ENCODE data around the gene FAAH2. TPM values are rescaled to one million over a fixed set of nuclear protein-coding genes. Genes with fewer than 3 reads are reported as not detected.

FAAH2 gene
- total RNA-seq, 1 experiment from 2014 or later = 7.8 TPM

GRCh38 chrX:57417827-57418226 is 131.3 kb downstream of the FAAH2 start:
- Mint-ChIP-seq H3K27ac (ENCODE audit: unreplicated experiment) (no peak overlapping the region), H3K27me3 (ENCODE audit: insufficient read depth, unreplicated experiment) (no peaks in the 10 kb centered on the region), H3K36me3 (ENCODE audit: insufficient read depth, unreplicated experiment) (no peaks in the 10 kb centered on the region), H3K4me3 (ENCODE audit: unreplicated experiment) (no peak overlapping the region), H3K4me1 (ENCODE audit: low read depth, unreplicated experiment) (no peaks in the 10 kb centered on the region), H3K9me3 (ENCODE audit: unreplicated experiment) (no peaks in the 10 kb centered on the region)
- ChIA-PET POLR2A (no interaction called here), CTCF (no interaction called here)
- intact Hi-C loops (cut with micrococcal nuclease; ENCODE audit: unreplicated experiment) = no loop called here
- Histone ChIP-seq H3K4me1 (no peaks in the 10 kb centered on the region), H3K9me3 (no peaks in the 10 kb centered on the region), H3K27me3 (replicated peaks; ENCODE audit: control insufficient read depth, insufficient read depth, low read length) (no peaks in the 10 kb centered on the region), H3K36me3 (ENCODE audit: control insufficient read depth, insufficient read depth, low read length) (no peaks in the 10 kb centered on the region), H3K4me3 (ENCODE audit: low read depth, low read length) (no peak overlapping the region)
- no TSS peak for BruUV-seq (replicated peaks)
- no peak for DNase-seq
- TF ChIP-seq CTCF (IDR thresholded peaks at IDR 0.05; ENCODE audit: insufficient read depth in 1 of 2, low read depth in 1 of 2, low read length in 1 of 2, severe bottlenecking in 1 of 2, unreplicated experiment in 1 of 2) = no peak

GRCh38 chrX:57422289-57422688 is 135.8 kb downstream of the FAAH2 start:
- H3K9me3 ChIP-seq = no peaks in the 10 kb centered on the region
- no peaks in the 10 kb centered on the region for H3K27me3 Mint-ChIP-seq (ENCODE audit: insufficient read depth, unreplicated experiment)
- intact Hi-C loops (cut with micrococcal nuclease; ENCODE audit: unreplicated experiment) = no loop called here

GRCh38 chrX:57422790-57423189 is 136.3 kb downstream of the FAAH2 start:
- CTCF ChIA-PET = no interaction called here

More at GRCh38 chrX:57422289-57422688, 135.8 kb downstream of the FAAH2 start:
- no TSS peak for BruUV-seq (replicated peaks)
- no peak for DNase-seq
- Histone ChIP-seq H3K27me3 (replicated peaks; ENCODE audit: control insufficient read depth, insufficient read depth, low read length) (no peaks in the 10 kb centered on the region), H3K4me3 (ENCODE audit: low read depth, low read length) (no peak overlapping the region), H3K36me3 (ENCODE audit: control insufficient read depth, insufficient read depth, low read length) (no peaks in the 10 kb centered on the region), H3K4me1 (no peaks in the 10 kb centered on the region)
- H3K36me3 Mint-ChIP-seq (ENCODE audit: insufficient read depth, unreplicated experiment) = no peaks in the 10 kb centered on the region
- no peak for TF ChIP-seq CTCF (IDR thresholded peaks at IDR 0.05; ENCODE audit: insufficient read depth in 1 of 2, low read depth in 1 of 2, low read length in 1 of 2, severe bottlenecking in 1 of 2, unreplicated experiment in 1 of 2)
- CTCF ChIA-PET = no interaction called here
- H3K27ac Mint-ChIP-seq (ENCODE audit: unreplicated experiment) = no peak overlapping the region
- no peaks in the 10 kb centered on the region for H3K4me1 Mint-ChIP-seq (ENCODE audit: low read depth, unreplicated experiment)
- no peaks in the 10 kb centered on the region for H3K9me3 Mint-ChIP-seq (ENCODE audit: unreplicated experiment)
- no peak overlapping the region for H3K4me3 Mint-ChIP-seq (ENCODE audit: unreplicated experiment)
- POLR2A ChIA-PET = no interaction called here

More at GRCh38 chrX:57422790-57423189, 136.3 kb downstream of the FAAH2 start:
- Histone ChIP-seq H3K4me1 (no peaks in the 10 kb centered on the region), H3K4me3 (ENCODE audit: low read depth, low read length) (no peak overlapping the region), H3K9me3 (no peaks in the 10 kb centered on the region), H3K27me3 (replicated peaks; ENCODE audit: control insufficient read depth, insufficient read depth, low read length) (no peaks in the 10 kb centered on the region), H3K36me3 (ENCODE audit: control insufficient read depth, insufficient read depth, low read length) (no peaks in the 10 kb centered on the region)
- Mint-ChIP-seq H3K4me3 (ENCODE audit: unreplicated experiment) (no peak overlapping the region), H3K36me3 (ENCODE audit: insufficient read depth, unreplicated experiment) (no peaks in the 10 kb centered on the region), H3K27me3 (ENCODE audit: insufficient read depth, unreplicated experiment) (no peaks in the 10 kb centered on the region), H3K27ac (ENCODE audit: unreplicated experiment) (no peak overlapping the region), H3K4me1 (ENCODE audit: low read depth, unreplicated experiment) (no peaks in the 10 kb centered on the region), H3K9me3 (ENCODE audit: unreplicated experiment) (no peaks in the 10 kb centered on the region)
- intact Hi-C loops (cut with micrococcal nuclease; ENCODE audit: unreplicated experiment) = no loop called here
- POLR2A ChIA-PET = no interaction called here
- TF ChIP-seq CTCF (IDR thresholded peaks at IDR 0.05; ENCODE audit: insufficient read depth in 1 of 2, low read depth in 1 of 2, low read length in 1 of 2, severe bottlenecking in 1 of 2, unreplicated experiment in 1 of 2) = no peak
- DNase-seq = no peak
- no TSS peak for BruUV-seq (replicated peaks)

Measured in Caco-2 (cell line).